ENCODE results near the gene FGD4.

Gene FGD4

DNA sequence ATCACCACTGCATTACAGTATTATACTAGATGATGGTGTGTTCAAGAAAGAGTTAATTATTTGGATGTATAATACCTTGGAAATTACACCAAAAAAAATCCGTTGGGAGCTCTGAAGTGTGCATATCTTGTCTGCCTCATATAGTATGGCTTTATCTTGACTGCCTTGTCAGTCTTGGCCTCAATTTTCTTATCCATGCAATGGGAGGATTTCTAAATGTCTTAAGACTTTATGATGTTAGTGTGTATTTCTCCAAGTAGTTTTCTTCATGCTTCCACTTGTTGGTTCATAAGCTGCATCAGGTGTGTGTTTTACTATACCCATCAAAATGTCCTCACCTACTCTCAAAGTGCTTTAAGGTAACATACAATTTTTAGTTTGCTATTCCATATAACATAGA is 84.6 kb downstream of the FGD4 start:
- Histone ChIP-seq H3K27ac (replicated peaks) (peak overlapping the region; percentile 91), H3K4me3 (replicated peaks; ENCODE audit: insufficient read depth, low read length) (no peak overlapping the region), H3K27me3 (ENCODE audit: insufficient read depth, poor library complexity, severe bottlenecking) (no peaks in the 10 kb centered on the region)
- no peak for DNase-seq (ENCODE audit: low read depth in 1 of 2, low spot score in 1 of 2)
- TF ChIP-seq SPI1 (IDR thresholded peaks at IDR 0.05; ENCODE audit: borderline replicate concordance, low read depth): no peak
- TF ChIP-seq GABPA (IDR thresholded peaks at IDR 0.05; ENCODE audit: low read depth): no peak
- TF ChIP-seq, protein P1, sequence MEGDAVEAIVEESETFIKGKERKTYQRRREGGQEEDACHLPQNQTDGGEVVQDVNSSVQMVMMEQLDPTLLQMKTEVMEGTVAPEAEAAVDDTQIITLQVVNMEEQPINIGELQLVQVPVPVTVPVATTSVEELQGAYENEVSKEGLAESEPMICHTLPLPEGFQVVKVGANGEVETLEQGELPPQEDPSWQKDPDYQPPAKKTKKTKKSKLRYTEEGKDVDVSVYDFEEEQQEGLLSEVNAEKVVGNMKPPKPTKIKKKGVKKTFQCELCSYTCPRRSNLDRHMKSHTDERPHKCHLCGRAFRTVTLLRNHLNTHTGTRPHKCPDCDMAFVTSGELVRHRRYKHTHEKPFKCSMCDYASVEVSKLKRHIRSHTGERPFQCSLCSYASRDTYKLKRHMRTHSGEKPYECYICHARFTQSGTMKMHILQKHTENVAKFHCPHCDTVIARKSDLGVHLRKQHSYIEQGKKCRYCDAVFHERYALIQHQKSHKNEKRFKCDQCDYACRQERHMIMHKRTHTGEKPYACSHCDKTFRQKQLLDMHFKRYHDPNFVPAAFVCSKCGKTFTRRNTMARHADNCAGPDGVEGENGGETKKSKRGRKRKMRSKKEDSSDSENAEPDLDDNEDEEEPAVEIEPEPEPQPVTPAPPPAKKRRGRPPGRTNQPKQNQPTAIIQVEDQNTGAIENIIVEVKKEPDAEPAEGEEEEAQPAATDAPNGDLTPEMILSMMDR (IDR thresholded peaks at IDR 0.05; ENCODE audit: insufficient read depth, low read length): no peak
- TF ChIP-seq POLR2AphosphoS5 (IDR thresholded peaks at IDR 0.05; ENCODE audit: low read depth): no peak
- TF ChIP-seq, protein P2, sequence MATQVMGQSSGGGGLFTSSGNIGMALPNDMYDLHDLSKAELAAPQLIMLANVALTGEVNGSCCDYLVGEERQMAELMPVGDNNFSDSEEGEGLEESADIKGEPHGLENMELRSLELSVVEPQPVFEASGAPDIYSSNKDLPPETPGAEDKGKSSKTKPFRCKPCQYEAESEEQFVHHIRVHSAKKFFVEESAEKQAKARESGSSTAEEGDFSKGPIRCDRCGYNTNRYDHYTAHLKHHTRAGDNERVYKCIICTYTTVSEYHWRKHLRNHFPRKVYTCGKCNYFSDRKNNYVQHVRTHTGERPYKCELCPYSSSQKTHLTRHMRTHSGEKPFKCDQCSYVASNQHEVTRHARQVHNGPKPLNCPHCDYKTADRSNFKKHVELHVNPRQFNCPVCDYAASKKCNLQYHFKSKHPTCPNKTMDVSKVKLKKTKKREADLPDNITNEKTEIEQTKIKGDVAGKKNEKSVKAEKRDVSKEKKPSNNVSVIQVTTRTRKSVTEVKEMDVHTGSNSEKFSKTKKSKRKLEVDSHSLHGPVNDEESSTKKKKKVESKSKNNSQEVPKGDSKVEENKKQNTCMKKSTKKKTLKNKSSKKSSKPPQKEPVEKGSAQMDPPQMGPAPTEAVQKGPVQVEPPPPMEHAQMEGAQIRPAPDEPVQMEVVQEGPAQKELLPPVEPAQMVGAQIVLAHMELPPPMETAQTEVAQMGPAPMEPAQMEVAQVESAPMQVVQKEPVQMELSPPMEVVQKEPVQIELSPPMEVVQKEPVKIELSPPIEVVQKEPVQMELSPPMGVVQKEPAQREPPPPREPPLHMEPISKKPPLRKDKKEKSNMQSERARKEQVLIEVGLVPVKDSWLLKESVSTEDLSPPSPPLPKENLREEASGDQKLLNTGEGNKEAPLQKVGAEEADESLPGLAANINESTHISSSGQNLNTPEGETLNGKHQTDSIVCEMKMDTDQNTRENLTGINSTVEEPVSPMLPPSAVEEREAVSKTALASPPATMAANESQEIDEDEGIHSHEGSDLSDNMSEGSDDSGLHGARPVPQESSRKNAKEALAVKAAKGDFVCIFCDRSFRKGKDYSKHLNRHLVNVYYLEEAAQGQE (IDR thresholded peaks at IDR 0.05; ENCODE audit: insufficient replicate concordance, low read depth): no peak

GRCh38 chr12:32486158-32486557 is 86.8 kb downstream of the FGD4 start:
- H3K27me3 ChIP-seq (ENCODE audit: insufficient read depth, poor library complexity, severe bottlenecking): no peaks in the 10 kb centered on the region
- TF ChIP-seq GABPA (IDR thresholded peaks at IDR 0.05; ENCODE audit: low read depth): no peak
- TF ChIP-seq, protein P1 (IDR thresholded peaks at IDR 0.05; ENCODE audit: insufficient read depth, low read length): no peak
- no peak for TF ChIP-seq POLR2AphosphoS5 (IDR thresholded peaks at IDR 0.05; ENCODE audit: low read depth)
- TF ChIP-seq, protein P2 (IDR thresholded peaks at IDR 0.05; ENCODE audit: insufficient replicate concordance, low read depth): no peak
- TF ChIP-seq SPI1 (IDR thresholded peaks at IDR 0.05; ENCODE audit: borderline replicate concordance, low read depth): no peak
- DNase-seq (ENCODE audit: low read depth in 1 of 2, low spot score in 1 of 2): no peak
- H3K27ac ChIP-seq (replicated peaks): peak overlapping the region; percentile 91
- H3K4me3 ChIP-seq (replicated peaks; ENCODE audit: insufficient read depth, low read length): peak overlapping the region; percentile 47

DNA sequence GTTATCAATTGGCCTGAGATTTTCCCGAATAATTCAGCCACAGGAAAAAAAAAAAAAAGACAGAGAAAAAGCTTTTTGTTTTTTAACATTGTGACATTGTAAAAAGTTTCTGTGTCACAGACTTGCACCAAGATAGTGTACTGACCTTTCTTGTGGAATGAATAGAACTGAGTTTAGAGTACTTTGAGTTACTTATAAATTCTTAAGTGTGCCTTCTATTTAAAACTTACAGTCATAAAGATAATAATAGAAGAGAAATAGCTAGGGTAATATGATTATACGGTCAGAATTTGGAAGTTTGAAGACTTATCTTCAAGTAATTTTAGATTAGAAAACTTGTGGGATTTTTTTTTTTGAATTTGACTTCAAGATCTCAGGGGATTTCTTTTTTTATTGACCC is 88.8 kb downstream of the FGD4 start:
- H3K27ac ChIP-seq (replicated peaks): no peak overlapping the region
- H3K4me3 ChIP-seq (replicated peaks; ENCODE audit: insufficient read depth, low read length): no peak overlapping the region
- no peak for TF ChIP-seq GABPA (IDR thresholded peaks at IDR 0.05; ENCODE audit: low read depth)
- no peaks in the 10 kb centered on the region for H3K27me3 ChIP-seq (ENCODE audit: insufficient read depth, poor library complexity, severe bottlenecking)
- no peak for DNase-seq (ENCODE audit: low read depth in 1 of 2, low spot score in 1 of 2)

DNA sequence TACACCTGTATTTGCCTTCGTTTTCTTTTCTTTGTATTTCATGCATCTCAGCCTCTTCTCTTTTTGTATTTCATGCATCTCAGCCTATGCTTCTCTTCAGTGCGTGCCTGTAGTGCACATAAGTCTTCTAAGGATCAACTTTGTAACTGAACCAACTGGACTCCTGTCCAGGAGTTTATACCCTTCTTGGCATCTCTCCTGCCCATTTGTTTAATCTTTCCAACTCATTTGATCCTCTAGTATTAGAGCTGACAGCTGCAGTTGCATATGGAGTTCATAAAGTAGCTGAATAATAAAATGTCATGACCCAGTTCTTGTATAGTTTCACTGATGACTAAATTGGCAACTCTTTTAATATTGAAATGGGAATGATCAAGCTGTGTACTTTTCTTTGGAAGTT is 89.7 kb downstream of the FGD4 start:
- Histone ChIP-seq H3K27me3 (ENCODE audit: insufficient read depth, poor library complexity, severe bottlenecking) (no peaks in the 10 kb centered on the region), H3K27ac (replicated peaks) (no peak overlapping the region), H3K4me3 (replicated peaks; ENCODE audit: insufficient read depth, low read length) (no peak overlapping the region)
- TF ChIP-seq, protein P2 (IDR thresholded peaks at IDR 0.05; ENCODE audit: insufficient replicate concordance, low read depth): no peak
- TF ChIP-seq GABPA (IDR thresholded peaks at IDR 0.05; ENCODE audit: low read depth): no peak
- TF ChIP-seq POLR2AphosphoS5 (IDR thresholded peaks at IDR 0.05; ENCODE audit: low read depth): no peak
- no peak for TF ChIP-seq SPI1 (IDR thresholded peaks at IDR 0.05; ENCODE audit: borderline replicate concordance, low read depth)
- TF ChIP-seq, protein P1 (IDR thresholded peaks at IDR 0.05; ENCODE audit: insufficient read depth, low read length): no peak
- DNase-seq (ENCODE audit: low read depth in 1 of 2, low spot score in 1 of 2): no peak

Data from HL-60 (cell line).